Body of pancreas (tissue), 4 donors: ENCODE results near the gene ACOT6.

Experiments used
- POLR2A ChIP-seq, 3 donors: fragments of 450-650 bp; IDR thresholded peaks; one replicate each; pipeline ENCODE4 v1.6.1; 2016; ENCODE audit warnings: antibody characterized with exemption in 3 of 3, mild to moderate bottlenecking in 2 of 3
- TF ChIP-seq, protein P1 (sequence below), 7 experiments: fragments of 450-650 bp in 4 of 7; fragments of 200-600 bp in 3 of 7; sonication (generic) in 3 of 7; IDR thresholded peaks; one replicate each; pipeline ENCODE4 v1.5.1; 2016 to 2019; ENCODE audit warnings: antibody characterized with exemption in 7 of 7

DNA sequence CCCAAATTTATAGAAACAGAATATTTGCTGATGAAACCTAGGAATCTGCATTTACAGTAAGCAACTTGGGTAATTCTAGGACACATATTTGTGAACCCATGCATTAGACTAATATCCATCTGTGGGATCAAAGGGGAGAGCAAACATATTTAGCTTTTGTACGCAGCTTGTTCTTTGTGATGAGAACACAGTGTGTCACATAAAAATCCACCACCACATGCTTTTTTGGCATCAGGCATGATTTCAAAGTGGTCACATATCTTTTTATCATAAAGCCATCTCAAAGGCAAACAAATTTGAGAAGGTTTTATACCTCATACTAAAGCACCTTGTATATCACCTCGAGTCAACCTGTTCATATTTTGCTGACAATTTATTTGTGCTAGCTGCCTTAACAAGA is 48.2 kb downstream of the ACOT6 start:
- TF ChIP-seq, protein P1, sequence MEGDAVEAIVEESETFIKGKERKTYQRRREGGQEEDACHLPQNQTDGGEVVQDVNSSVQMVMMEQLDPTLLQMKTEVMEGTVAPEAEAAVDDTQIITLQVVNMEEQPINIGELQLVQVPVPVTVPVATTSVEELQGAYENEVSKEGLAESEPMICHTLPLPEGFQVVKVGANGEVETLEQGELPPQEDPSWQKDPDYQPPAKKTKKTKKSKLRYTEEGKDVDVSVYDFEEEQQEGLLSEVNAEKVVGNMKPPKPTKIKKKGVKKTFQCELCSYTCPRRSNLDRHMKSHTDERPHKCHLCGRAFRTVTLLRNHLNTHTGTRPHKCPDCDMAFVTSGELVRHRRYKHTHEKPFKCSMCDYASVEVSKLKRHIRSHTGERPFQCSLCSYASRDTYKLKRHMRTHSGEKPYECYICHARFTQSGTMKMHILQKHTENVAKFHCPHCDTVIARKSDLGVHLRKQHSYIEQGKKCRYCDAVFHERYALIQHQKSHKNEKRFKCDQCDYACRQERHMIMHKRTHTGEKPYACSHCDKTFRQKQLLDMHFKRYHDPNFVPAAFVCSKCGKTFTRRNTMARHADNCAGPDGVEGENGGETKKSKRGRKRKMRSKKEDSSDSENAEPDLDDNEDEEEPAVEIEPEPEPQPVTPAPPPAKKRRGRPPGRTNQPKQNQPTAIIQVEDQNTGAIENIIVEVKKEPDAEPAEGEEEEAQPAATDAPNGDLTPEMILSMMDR (IDR thresholded peaks at IDR 0.05): no peak
- no peak for TF ChIP-seq POLR2A (IDR thresholded peaks at IDR 0.05)
